HCT116 (cell line): Measurements from ENCODE around the gene FAAP100.

Source experiments
- CEBPB ChIP-seq: IDR thresholded peaks from 2 replicates; pipeline ENCODE4 v1.6.1; 2012; ENCODE audit warnings: low read depth
- EGR1 ChIP-seq: IDR thresholded peaks from 2 replicates; pipeline ENCODE4 v1.6.1; 2012; ENCODE audit warnings: low read depth
- EZH2 ChIP-seq: fragments of 200-600 bp; sonication (generic); IDR thresholded peaks from 2 replicates; pipeline ENCODE4 v1.6.1; 2017; ENCODE audit warnings: antibody characterized with exemption, mixed run types
- FOSL1 ChIP-seq: IDR thresholded peaks from 2 replicates; pipeline ENCODE4 v1.6.1; 2012; ENCODE audit warnings: low read depth
- JUND ChIP-seq: IDR thresholded peaks from 2 replicates; pipeline ENCODE4 v1.6.1; 2012
- POLR2A ChIP-seq: IDR thresholded peaks from 2 replicates; pipeline ENCODE4 v1.7.0; 2011; ENCODE audit warnings: borderline replicate concordance; ENCODE audit not compliant: insufficient read depth, insufficient read length; ENCODE audit errors: extremely low read depth
- POLR2AphosphoS5 ChIP-seq: IDR thresholded peaks from 2 replicates; pipeline ENCODE4 v1.6.1; 2011; ENCODE audit warnings: mild to moderate bottlenecking, low read depth, low read length, moderate library complexity
- SIN3A ChIP-seq: IDR thresholded peaks from 2 replicates; pipeline ENCODE4 v1.6.1; 2012; ENCODE audit warnings: low read depth
- SRF ChIP-seq: IDR thresholded peaks from 2 replicates; pipeline ENCODE4 v1.6.1; 2012; ENCODE audit warnings: low read depth
- YY1 ChIP-seq: IDR thresholded peaks from 2 replicates; pipeline ENCODE4 v1.6.1; 2011; ENCODE audit warnings: low read length, low read depth, moderate library complexity, mild to moderate bottlenecking; ENCODE audit not compliant: insufficient replicate concordance; ENCODE audit errors: extremely low read depth
- ZFX ChIP-seq: fragments of 450-650 bp; IDR thresholded peaks from 2 replicates; pipeline ENCODE4 v1.6.1; 2017
- ZNF274 ChIP-seq: fragments of 200-500 bp; sonication (Bioruptor generic); IDR thresholded peaks from 2 replicates; pipeline ENCODE4 v1.6.1; 2014; ENCODE audit warnings: mild to moderate bottlenecking, low read depth, low read length, inconsistent platforms
- TF ChIP-seq, protein P1 (sequence below), 3 experiments: fragments of 200-600 bp in 1 of 3; sonication (generic) in 1 of 3; IDR thresholded peaks in 2 of 3; conservative IDR thresholded peaks in 1 of 3; 2 replicates each; pipeline ENCODE4 v1.5.1; 2012 to 2017; ENCODE audit warnings: low read depth in 2 of 3, low read length in 2 of 3, antibody characterized with exemption in 1 of 3, borderline replicate concordance in 1 of 3, control low read depth in 1 of 3, mild to moderate bottlenecking in 1 of 3, mixed read lengths in 1 of 3, mixed run types in 1 of 3, moderate library complexity in 1 of 3; ENCODE audit not compliant: insufficient read depth in 1 of 3
- TF ChIP-seq, protein P2 (sequence below): IDR thresholded peaks from 2 replicates; pipeline ENCODE4 v1.6.1; 2012; ENCODE audit warnings: low read depth

- TF ChIP-seq POLR2A, result no peak
- TF ChIP-seq EZH2, result no peak
- no peak for TF ChIP-seq YY1
- TF ChIP-seq SRF, result no peak
- TF ChIP-seq, protein P1, sequence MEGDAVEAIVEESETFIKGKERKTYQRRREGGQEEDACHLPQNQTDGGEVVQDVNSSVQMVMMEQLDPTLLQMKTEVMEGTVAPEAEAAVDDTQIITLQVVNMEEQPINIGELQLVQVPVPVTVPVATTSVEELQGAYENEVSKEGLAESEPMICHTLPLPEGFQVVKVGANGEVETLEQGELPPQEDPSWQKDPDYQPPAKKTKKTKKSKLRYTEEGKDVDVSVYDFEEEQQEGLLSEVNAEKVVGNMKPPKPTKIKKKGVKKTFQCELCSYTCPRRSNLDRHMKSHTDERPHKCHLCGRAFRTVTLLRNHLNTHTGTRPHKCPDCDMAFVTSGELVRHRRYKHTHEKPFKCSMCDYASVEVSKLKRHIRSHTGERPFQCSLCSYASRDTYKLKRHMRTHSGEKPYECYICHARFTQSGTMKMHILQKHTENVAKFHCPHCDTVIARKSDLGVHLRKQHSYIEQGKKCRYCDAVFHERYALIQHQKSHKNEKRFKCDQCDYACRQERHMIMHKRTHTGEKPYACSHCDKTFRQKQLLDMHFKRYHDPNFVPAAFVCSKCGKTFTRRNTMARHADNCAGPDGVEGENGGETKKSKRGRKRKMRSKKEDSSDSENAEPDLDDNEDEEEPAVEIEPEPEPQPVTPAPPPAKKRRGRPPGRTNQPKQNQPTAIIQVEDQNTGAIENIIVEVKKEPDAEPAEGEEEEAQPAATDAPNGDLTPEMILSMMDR (IDR thresholded peaks at IDR 0.05 in 2 of 3, conservative IDR thresholded peaks at IDR 0.05 in 1 of 3; ENCODE audit: borderline replicate concordance in 1 of 3, insufficient read depth in 1 of 3, low read depth in 2 of 3, low read length in 2 of 3), result no peak
- no peak for TF ChIP-seq FOSL1
- no peak for TF ChIP-seq ZNF274
- TF ChIP-seq JUND, result no peak
- no peak for TF ChIP-seq ZFX
- no peak for TF ChIP-seq SIN3A
- no peak for TF ChIP-seq POLR2AphosphoS5
- TF ChIP-seq EGR1, result no peak
- TF ChIP-seq, protein P2, sequence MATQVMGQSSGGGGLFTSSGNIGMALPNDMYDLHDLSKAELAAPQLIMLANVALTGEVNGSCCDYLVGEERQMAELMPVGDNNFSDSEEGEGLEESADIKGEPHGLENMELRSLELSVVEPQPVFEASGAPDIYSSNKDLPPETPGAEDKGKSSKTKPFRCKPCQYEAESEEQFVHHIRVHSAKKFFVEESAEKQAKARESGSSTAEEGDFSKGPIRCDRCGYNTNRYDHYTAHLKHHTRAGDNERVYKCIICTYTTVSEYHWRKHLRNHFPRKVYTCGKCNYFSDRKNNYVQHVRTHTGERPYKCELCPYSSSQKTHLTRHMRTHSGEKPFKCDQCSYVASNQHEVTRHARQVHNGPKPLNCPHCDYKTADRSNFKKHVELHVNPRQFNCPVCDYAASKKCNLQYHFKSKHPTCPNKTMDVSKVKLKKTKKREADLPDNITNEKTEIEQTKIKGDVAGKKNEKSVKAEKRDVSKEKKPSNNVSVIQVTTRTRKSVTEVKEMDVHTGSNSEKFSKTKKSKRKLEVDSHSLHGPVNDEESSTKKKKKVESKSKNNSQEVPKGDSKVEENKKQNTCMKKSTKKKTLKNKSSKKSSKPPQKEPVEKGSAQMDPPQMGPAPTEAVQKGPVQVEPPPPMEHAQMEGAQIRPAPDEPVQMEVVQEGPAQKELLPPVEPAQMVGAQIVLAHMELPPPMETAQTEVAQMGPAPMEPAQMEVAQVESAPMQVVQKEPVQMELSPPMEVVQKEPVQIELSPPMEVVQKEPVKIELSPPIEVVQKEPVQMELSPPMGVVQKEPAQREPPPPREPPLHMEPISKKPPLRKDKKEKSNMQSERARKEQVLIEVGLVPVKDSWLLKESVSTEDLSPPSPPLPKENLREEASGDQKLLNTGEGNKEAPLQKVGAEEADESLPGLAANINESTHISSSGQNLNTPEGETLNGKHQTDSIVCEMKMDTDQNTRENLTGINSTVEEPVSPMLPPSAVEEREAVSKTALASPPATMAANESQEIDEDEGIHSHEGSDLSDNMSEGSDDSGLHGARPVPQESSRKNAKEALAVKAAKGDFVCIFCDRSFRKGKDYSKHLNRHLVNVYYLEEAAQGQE, result no peak
- TF ChIP-seq CEBPB, result no peak
Observed at GRCh38 chr17:81579298-81579697, 27.1 kb upstream of the FAAP100 start.
